Stimulated activated CD4-positive, alpha-beta T cell treated with anti-CD3 and anti-CD28 coated beads, Interleukin-15, amount 100 ng/mL, for 24 hours (primary cell): ENCODE data around the gene GNB1L.
"Not testable (repeated sequence)": the region's sequence is repeated elsewhere in the genome, so short reads cannot be mapped to it uniquely, and the experiment has no call there.

ENCODE experiments used
- DNase-seq: peaks from one replicate; pipeline ENCODE4 v3.0.0-alpha.2; 2020

GNB1L gene

DNA sequence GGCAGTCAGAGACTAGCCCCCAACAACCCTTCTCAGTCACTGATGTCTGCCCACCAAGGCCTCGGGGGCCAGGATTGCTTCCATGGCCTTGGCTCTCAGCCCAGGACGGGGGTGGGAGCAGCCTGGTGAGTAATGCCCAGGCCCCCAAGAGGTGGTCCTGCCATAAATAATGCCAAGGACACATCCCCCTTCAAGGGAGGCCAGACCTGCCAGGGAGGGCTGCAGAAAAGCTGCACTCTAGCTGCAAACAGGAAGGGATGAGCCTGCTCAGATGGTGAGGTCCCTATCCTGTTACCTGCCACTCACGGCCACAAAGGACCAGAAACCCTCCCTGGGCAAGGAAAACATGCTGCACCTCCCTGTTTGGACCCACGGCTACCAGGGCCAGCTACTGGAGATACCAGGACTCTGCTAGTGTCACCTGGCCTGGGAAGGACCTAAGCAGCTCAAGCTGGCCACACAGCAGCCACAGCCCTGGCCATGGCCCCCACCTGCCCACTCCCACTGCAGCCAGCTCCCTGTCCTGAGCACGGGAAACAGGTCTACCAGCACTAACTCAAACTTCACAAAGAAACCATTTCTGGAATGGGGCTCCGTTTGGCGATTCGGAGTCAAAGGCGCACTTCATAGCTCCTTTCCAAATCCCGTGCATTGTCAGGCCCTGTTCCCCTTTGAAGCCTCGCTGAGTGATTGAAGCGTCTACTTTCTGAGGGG lies 12.1 kb downstream of the GNB1L start:
- DNase-seq: no peak

DNA sequence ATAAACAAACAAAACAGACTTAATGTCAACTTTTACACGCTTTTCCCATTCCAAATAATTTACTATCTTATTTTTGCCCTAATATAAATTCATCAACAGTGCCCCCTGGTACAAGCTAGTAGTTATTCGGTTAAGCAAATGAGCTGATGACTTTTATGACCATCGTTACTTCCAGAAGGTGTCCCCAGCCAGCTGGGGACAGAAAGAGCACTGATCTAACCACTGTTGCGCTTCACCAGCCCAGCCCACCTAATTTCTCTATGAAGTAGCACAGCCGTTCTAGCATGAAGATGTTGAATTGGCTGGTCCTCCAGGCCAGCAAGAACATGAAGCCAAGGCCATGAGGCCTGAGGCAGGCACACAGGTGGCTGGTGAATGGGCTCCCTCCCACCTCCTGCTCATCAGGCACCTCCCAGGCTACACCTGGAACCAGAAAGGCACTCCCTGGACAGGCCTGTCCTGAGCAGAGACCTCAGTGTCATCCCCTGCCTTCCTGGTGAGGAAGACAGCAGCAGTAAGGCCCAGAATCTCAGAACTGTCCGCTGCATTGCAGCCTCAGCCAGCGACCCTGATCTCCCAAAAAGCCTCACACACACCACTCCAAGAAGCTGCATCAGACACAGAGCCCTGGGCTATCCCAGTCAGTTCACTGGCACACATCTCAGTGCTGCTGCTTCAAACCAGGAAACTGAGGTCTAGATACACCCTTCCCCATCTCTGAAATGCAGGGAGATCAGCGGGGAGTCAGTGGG lies 12.9 kb downstream of the GNB1L start:
- DNase-seq: no peak

DNA sequence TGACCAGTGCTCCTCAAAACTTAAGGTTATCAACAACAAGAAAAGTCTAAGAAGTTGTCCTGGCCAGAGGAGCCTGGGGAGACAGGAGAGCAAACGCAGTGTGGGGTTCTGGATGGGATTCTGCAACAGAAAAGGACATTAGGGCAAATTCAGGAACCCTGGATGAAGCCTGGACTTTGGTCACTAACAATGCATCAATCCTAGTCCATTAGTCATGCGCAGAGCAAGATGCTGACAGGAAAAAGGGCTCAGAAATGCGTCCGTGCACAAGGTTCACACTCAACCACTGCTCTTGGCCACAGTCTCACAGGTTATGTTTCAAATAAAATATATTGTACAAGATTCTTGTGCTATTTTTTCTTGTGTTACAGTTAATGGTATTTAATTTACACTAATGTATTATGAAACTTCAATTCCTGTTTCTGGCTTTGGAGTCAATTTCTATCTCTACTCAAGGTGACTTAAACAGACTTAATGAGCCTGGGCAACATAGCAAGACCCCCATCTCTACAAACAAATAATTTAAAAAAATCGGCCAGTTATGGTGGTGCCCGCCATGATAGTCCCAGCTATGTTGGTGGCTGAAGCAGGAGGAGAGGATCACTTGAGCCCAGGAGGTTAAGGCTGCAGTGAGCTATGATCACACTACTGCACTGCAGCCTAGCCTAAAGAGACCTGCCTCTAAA lies 13.6 kb downstream of the GNB1L start:
- no peak for DNase-seq

DNA sequence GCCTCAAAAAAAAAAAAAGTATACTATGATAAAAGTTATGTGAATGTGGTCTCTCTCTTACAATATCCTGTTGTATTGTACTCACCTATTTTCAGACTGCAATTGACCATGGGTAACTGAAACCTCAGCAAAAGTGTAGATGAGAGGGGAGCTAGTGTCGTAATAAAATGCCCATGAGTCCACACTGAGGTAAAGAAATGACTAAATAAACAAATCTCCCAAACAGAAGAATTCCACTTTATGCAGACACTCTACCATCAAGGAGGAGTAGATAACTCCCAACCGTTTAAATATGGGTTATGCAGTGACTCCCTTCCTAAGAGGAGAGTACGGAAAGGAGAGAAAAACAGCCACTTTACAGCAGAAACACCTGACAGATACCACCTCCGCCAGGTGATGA lies 14.6 kb downstream of the GNB1L start:
- DNase-seq: no peak

DNA sequence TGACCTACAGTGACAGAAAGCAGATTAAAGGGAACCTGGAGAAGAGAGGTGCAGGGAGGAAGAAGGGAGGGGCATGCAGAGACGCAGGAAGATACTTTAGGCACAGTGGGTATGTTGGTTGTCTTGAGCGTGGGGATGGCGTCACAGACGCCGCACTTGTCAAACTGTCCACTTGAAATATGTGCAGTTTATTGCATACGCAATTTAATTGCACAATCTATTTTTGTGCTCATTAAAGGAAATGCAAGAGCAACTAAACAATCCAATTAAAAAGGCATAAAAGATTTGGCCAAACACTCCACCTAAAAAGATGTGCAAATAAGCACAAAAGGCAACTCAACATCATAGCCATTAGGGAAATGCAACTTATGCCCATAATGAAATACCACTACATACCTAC lies 16.8 kb downstream of the GNB1L start:
- no peak for DNase-seq

DNA sequence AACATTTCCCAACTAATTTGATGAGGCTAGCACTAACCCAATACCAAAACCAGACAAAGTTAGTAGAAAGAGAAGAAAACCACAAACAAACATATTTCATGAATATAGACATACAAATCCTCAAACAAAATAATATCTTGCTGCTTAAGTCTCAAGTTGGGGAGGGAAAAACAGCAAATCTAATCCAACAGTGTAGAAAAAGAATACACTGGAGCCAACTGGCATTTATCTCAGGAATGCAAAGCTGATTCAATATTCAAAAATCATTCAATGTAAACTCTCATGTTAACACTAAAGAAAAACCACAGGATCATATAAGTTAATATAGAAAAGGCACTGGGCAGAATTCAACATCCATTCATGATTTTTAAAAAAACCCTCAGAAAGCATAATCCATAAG lies 18.2 kb downstream of the GNB1L start:
- no peak for DNase-seq

DNA sequence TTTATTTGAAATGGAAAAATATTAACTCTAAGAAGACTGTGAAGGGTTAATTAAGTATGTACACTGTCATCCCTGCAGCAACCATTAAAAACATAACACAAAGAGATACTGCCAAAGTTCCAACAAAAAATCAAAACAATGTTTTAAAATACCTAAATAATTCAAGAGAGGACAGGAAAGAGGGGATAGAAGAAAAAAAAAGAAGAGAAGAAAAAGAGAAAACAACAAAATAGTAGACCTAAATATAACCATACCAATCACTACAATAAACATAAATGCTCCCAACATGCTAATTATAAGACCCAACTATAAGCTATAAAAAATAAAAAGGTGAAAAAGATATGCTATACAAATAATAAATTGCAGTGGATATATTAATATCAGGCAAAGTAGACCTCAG lies 20.1 kb downstream of the GNB1L start:
- DNase-seq: no peak

DNA sequence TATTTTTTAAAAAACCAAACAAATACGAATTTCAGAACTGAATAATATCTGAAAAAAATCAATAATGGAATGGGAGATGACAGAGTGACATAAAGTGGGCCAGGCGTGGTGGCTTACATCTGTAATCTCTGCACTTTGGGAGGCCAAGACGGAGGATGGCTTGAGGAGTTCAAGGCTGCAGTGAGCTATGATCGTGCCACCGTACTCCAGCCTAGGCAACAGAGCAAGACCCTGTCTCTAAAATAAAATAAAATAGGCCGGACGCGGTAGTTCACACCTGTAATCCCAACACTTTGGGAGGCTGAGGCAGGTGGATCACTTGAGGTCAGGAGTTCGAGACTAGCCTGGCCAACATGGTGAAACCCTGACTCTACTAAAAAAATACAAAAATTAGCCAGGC lies 21.3 kb downstream of the GNB1L start:
- not testable (repeated sequence) for DNase-seq

DNA sequence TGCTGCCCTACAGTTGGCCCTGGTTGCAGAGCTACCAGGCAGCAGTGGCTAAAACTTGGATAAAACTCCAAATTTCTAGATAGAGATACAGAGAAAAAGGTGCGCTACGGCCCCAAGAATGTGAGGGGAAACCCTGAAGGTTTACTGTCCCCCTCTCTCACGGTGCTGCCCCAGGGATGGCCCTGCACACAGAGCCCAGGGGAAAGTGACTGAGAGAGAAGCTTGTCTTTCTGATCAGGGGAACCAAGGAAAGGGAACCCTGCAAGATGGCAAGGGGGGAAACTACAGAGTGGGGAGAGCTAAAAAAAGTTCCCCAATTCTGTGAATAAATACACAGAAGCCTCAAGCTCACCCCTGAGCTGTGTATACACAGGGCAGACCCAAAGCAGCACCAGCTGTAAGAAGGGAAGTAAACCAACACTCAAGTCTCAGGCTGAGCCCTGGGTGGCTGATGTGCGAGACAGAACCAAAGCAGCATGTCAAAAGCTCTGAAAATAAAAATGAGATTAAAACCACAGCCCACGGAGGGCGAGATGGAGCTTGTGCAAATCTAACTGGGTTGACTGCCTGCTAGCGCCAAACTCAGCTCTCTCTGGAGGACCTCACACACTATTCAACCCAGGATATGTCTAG lies 22.1 kb downstream of the GNB1L start:
- no peak for DNase-seq

DNA sequence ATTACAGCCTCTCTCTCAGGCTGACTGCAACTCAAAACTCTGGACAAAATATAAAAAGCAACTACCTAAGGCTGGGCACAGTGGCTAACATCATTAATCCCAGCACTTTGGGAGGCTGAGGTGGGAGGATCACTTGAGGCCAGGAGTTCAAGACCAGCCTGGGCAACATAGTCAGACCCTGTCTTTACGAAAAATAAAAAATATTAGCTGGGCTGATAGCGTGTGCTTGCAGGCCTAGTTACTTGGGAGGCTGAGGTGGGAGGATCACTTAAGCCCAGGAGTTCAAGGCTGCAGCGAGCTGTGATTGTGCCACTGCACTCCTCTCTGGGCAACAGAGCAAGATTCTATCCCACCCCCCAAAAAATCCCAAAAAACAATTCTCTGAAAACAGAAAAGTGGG lies 22.7 kb downstream of the GNB1L start:
- not testable (repeated sequence) for DNase-seq

DNA sequence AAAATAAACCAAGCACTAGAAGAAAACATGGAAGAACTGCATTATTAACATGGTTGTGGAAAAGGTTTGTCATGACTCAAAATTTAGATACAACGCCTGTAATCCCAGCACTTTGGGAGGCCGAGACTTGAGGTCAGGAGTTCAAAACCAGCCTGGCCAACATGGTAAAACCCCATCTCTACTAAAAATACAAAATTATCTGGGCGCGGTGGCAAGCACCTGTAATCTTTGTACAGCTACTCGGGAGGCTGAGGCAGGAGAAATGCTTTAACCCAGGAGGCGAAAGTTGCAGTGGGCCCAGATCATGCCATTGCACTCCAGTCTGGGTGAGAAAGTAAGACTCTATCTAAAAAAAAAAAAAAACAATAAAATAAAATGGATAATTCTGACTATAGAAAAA lies 23.7 kb downstream of the GNB1L start:
- no peak for DNase-seq

DNA sequence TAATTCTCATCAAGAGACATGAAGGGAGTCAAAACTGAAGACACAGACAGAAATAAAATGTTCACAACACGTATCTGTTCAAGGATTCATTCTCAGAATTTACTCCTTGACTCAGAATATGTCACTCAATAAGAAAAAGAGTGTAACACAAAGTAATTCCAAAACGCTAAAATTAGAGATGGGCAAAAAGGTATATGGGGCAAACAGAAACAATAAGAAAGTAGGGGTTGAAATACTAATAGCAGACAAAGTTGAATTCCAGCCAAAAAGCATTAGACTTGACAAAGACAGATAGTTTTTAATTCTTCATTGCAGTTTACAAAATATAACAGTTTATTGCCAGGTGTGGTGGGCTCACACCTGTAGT lies 26.7 kb downstream of the GNB1L start:
- no peak for DNase-seq

DNA sequence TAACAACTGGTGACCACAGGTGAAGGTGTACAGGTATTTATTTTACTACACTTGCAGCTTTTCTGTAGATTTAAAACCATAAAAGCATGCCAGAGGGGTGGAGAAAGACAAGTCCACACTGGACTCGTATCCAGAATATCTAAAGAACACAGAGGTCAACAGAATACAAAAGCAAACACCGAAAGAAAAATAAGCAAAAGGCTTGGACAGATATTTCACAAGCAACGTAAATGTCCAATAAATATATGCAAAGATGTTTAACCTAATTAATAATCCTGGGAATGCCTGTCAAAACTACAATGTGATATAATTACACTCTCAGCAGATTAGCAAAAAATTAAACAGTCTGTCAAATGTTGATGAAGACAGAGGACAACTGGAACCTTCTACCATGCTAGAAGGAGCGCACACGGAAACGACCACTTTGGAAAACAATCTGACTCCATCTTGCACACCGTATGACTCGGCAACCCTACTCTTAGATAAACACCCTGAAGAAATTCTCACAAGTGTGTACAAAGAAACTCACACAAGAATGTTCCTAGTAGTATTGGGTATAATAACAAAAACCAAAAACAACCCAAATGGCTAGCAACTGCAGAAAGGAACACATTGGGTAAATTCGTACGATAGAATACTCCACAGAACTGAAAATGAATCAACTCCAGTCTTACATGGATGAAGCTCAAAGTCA lies 27.2 kb downstream of the GNB1L start:
- DNase-seq: no peak

DNA sequence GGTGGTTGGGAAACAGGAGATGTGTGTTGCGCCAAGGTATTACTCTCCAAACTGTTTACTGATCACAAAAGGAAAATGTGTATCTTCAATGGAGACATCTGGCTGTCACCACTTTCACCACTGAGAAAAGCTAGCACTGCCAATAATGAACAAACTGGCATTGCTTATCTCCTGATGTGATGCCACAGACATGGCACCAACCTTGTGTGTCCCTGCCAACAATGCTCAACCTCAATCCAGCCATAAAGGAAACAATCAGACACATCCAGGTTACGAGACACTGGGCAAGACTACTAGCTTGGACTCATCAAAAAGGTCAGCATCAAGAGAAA lies 28.1 kb downstream of the GNB1L start:
- DNase-seq: no peak

DNA sequence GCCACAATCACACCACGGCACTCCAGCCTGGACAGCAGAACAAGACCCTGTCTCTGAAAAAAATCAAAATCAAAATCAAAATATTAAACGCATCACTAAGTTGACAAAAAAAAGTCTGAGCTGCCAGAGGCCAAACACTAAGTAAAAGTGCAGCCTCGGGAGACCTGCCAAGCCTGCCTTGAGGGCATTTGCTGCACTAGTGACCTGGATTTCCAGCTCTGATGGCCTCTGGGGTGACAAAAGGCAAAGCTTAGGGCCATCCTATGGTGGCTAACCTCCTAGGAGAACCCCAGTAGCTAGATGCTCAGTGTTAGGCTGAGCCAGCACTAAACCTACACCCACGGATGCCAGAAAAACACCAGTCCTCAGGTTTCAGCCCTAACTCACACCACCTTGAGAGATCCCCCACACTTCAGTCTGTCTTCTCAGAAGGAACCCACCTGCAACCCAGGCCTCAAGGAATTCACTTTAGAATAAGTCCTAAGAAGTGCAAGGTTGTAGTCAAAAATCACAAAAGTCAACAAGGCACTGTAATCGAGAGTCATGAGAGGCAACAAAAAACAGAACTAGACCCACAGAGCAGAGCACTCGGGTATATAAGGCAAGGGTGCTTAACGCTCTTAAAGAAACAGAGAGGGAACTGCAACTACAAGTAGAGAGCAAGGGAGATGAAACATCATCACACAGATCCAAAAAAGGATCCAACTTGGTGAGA lies 28.6 kb downstream of the GNB1L start:
- DNase-seq: no peak

DNA sequence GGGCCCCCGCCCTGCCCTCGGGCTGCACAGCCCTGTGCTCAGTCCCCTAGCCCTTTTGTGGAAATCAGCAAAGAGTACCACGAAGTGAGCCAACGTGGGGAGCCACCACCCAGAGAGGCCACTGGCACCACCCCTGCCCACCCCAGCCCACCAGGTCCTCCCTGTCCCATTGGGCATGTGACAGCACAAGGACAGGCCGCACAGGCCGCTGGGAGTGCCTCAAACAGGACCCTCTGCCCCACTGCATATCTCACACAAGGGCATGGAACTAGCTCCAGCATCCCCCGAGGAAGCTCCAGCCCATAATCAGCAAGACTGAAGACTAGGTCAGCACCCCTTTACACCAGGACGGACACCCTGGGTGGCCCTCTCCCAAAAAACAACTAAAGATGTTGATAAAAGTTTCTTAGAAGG lies 29.7 kb downstream of the GNB1L start:
- DNase-seq: no peak

DNA sequence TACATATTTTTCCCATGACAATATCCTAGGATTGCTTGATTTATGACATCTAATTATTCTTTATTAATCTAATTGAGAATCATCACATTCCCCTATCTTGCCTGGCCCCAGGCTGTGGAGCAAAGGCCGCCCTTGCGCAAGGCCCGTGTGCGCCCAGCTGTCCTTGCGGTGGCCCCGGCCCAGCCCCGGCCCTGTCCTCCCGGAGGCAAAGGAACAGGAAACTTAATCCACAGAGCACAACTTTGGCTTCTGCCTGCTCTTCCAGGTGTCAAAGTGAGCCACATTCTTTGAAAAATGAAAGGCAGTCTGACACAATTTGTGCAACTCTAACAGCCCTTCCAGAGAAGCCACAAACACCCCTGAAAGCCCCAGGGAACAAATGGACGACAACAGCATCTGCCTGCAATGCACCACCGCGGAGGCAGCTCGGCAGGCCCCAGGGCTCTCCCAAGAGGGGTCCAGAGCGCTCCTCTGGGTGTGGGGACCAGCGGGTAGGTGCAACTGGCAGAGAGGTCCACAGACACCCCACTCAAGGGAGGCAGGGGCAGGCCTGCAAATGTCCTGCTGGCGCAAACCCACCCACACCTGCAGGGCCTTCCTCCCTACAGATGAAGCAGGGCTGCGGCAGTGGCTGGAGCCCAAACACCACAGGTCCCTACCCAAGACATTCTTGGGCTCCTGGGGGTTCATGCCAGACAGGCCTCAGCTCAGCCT lies 30.3 kb downstream of the GNB1L start:
- no peak for DNase-seq

DNA sequence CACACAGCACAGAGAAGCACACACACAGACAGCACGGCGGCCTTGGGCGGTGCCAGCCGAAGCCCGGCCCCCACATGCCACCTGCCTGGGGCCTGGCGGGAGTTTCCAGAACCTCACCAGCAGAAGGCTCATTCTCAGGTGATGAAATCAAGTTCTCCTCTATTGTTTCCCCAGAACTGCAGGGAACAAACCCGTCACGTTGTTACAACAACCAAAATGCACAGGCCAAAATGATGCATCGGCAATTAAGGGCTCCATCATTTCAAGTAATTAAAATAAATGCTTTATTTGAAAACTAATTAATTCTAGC lies 30.8 kb downstream of the GNB1L start:
- no peak for DNase-seq

DNA sequence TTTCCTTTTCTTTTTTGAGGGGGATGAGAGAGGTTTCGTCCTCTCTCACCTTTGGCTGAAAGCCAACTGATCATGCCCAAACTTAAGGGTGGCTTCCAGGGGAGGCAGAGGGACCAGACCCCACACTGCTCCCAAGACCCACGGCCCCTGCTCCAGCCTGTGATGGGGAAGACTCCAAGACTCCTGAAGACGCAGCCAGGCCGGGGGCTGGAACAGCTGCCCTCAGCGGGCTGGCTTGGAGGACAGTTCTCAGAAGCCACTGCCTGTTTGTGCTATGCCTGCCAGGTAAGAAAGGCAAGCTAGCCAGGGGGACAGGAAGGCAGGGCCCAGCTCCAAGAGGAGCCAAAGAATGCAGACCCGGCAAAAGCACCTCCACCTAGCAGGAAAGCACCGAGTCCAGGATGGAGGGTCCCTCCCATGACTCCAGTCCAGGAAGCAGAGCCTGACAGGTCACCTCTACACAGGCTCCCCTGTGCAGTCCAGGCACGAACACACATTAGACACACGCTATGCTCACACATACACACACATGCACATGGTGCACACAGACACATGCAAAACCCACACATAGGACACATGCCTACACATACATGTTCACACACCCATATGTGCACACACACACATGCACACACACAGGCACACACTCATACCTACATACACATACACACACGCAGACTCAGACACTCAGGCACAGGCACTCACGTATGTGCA lies 31.3 kb downstream of the GNB1L start:
- no peak for DNase-seq

DNA sequence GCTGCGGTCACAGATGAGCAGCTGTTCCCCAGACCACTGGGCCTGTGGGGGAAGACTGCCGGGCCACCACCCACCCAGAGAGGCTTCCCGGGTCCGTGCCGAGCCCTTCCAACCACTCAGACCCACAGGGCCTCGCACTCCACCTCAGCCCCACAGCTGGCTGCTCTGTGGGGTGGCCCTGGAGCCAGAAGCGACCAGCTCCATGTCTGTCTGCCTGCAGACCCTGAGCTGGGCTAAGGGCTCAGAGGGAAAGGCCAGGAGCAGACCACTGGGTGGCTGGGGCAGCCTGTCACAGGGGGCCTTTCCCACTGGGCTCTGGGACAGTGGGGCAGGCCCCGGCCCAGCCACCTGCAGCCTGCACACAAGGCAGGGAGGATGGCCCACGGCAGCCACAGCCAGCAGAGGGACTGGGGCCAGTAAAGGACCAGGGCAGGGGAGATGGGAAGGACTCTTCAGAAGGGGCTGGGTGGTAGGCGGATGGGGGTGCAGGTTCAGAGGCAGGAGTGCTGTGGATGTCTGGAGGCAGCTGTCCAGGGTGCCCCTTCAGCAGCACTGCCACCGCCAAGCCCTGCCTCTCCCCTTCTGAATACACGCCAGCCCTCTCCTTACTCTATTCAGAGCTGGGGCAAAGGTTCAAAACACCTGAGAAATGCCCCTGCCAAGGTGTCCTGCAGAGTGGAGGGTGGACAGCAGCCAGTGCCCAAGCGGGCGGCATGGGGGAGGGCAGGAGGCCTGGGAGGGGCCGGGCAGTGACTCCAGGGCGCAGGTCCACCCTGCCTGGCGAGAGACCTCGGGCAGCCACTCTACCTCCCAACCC lies 32.2 kb downstream of the GNB1L start:
- no peak for DNase-seq
